Measurements from ENCODE around the gene PILRA. TPM values are rescaled to one million over a fixed set of nuclear protein-coding genes. Genes with fewer than 3 reads are reported as not detected.
"Not testable (repeated sequence)": the region's sequence is repeated elsewhere in the genome, so short reads cannot be mapped to it uniquely, and the experiment has no call there.

The PILRA gene
- polyA plus RNA-seq, 1 experiment, result 0.49 TPM

DNA sequence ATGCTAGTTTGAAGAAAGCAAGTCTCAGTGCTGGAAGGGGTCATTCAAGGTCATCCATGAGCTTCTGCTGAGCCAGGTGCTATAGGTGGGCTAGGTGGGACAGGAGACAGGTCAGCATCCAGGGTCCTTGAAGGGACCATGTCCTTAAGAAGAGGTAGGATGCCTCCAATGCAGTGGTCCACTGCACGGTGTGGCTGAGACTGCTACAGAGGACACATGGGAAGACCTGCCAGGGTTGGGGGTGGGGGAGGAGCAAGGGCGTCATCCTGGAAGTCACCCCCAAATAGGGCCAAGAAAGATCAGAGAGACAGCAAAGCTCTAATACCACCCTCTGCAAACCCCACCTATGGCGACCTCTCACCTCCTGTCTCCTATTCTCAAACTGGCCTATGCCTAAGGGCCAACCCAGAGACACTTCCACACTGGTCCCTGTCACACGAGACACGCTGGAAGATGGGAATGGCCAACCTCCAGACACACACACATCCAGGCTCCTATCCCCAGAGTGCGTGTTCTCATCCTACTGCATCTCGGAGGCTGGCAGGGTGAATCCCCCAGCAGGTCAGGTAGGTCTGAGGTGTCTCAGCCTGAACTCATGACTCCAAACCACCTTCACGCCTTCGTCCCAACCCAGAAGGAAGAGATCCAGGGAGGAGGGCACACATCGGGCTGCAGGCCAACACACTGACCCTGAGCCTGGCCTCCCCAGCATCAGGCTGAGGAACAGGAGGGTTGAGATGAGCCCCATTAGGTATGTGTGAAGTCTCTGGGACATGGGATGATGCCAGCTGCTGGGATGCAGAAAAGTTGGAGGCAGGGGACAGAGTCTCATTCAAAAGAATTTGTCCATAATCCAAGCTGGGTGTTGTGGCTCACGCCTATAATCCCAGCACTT, 68.6 kb downstream of the PILRA start:
- ChIA-PET POLR2A (no interaction called here), CTCF (interaction anchor here (1.4 kb wide), 1 partner anchor 24 kb away, joined by 4 read pairs; no protein-coding TSS in a partner anchor)
- no peaks in the 10 kb centered on the region for H3K27me3 ChIP-seq (ENCODE audit: control insufficient read depth, insufficient read depth, low read length)
- TF ChIP-seq, protein P1, sequence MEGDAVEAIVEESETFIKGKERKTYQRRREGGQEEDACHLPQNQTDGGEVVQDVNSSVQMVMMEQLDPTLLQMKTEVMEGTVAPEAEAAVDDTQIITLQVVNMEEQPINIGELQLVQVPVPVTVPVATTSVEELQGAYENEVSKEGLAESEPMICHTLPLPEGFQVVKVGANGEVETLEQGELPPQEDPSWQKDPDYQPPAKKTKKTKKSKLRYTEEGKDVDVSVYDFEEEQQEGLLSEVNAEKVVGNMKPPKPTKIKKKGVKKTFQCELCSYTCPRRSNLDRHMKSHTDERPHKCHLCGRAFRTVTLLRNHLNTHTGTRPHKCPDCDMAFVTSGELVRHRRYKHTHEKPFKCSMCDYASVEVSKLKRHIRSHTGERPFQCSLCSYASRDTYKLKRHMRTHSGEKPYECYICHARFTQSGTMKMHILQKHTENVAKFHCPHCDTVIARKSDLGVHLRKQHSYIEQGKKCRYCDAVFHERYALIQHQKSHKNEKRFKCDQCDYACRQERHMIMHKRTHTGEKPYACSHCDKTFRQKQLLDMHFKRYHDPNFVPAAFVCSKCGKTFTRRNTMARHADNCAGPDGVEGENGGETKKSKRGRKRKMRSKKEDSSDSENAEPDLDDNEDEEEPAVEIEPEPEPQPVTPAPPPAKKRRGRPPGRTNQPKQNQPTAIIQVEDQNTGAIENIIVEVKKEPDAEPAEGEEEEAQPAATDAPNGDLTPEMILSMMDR (IDR thresholded peaks at IDR 0.05; ENCODE audit: insufficient read depth, low read depth, low read length), result no peak
- no peak for DNase-seq (ENCODE audit: low read depth)
- no peak overlapping the region for H3K4me3 ChIP-seq (ENCODE audit: low read depth, low read length)
- H3K36me3 ChIP-seq (ENCODE audit: control insufficient read depth, insufficient read depth, low read length), result no peaks in the 10 kb centered on the region

DNA sequence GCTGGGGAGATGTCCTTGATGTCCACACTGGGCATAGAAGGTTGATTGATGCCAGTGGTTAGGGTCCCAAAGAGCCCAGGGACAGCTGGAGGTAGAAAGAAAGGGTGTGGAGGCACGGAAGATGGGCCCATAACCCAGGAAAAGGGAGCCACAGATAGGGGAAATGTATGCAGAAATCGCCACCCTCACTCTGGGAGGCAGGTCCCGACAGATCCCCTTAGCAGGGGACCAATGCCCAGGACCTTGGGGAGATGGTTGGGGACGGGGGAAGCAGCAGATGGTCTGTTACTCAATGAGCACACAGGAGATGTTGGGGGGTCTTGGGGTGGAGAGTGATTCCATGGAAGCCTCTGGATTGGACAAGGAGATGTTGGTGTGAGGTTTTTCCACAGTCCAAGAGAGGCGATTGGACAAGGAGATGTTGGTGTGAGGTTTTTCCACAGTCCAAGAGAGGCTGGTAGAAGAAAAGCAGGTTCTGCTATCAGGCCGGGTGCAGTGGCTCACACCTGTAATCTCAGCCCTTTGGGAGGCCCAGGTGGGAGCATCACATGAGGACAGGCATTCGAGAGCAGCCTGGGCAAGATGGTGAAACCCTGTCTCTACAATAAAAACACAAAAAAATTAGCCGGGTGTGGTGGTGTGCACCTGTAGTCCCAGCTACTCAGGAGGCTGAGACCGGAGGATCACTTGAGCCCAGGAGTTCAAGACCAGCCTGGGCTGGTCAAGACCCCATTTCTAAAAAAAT, 70.0 kb downstream of the PILRA start:
- no peaks in the 10 kb centered on the region for H3K36me3 ChIP-seq (ENCODE audit: control insufficient read depth, insufficient read depth, low read length)
- CTCF ChIA-PET, result interaction anchor here (1.4 kb wide), 1 partner anchor 23 kb away, joined by 4 read pairs; no protein-coding TSS in a partner anchor
- H3K27me3 ChIP-seq (ENCODE audit: control insufficient read depth, insufficient read depth, low read length), result no peaks in the 10 kb centered on the region
- POLR2A ChIA-PET, result no interaction called here
- TF ChIP-seq, protein P1 (IDR thresholded peaks at IDR 0.05; ENCODE audit: insufficient read depth, low read depth, low read length), result no peak
- DNase-seq (ENCODE audit: low read depth), result no peak
- H3K4me3 ChIP-seq (ENCODE audit: low read depth, low read length), result no peak overlapping the region

DNA sequence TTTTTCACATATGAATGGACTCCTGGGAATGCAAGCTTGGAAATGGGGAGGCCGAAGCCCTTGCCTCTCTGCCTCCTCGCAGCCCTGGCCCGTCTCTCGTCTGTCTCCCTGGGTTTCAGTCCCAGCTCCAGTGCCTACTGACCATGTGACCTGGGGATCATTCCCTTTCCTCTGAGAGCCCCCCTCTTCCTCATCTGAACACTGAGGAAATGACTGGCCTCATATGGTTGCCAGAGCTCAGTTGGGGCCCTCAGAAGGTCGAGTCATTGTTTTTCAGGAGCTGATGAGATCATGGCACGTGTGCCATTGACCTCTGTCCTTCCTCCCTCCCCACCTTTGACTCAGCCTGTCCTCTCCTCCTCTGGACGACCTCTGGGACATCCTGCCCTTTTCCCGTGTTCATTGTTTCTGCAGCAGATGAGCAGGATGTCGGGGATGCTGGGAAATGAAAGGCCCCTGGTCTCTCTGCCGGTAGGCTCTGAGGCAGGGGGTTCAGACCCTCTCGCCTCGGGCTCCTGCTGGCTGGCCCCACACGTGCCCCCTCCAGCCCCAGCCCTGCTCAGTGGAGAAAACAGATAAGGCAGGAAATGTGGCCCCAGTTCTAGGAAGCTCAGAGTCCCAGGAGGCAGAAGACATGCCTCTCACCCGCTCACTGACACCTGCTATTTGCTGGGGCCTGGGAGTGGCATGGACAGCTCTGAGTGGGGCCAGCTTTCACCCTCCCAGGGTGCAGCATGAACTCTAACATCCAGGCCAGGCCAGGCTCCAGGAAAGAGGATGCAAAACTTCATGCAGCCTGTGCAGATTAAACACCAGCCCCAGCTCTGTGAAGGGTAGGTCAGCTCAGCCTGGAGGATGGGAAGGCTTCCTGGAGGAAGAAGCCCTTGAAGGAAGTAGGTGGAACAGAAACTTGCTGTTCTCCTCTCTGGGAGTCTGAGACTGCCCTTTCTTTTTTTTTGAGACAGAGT, 71.3 kb downstream of the PILRA start:
- TF ChIP-seq, protein P1 (IDR thresholded peaks at IDR 0.05; ENCODE audit: insufficient read depth, low read depth, low read length), result no peak
- Histone ChIP-seq H3K36me3 (ENCODE audit: control insufficient read depth, insufficient read depth, low read length) (no peaks in the 10 kb centered on the region), H3K4me3 (ENCODE audit: low read depth, low read length) (no peak overlapping the region), H3K27me3 (ENCODE audit: control insufficient read depth, insufficient read depth, low read length) (no peaks in the 10 kb centered on the region)
- POLR2A ChIA-PET, result interaction anchor here (0.8 kb wide), 1 partner anchor 16 kb away, joined by 4 read pairs; the partner anchor contains the start of gene ZCWPW1
- CTCF ChIA-PET, result interaction anchor here (0.6 to 0.8 kb wide), 3 partner anchors 16 to 261 kb away, joined by 3 to 5 read pairs (median 3); partner anchors contain the start of genes POP7 and ZCWPW1
- DNase-seq (ENCODE audit: low read depth), result no peak

- DNase-seq (ENCODE audit: low read depth), result no peak
- H3K4me3 ChIP-seq (ENCODE audit: low read depth, low read length), result no peak overlapping the region
- ChIA-PET POLR2A (no interaction called here), CTCF (interaction anchor here (1.1 to 1.4 kb wide), 3 partner anchors 18 to 187 kb away, joined by 3 to 6 read pairs (median 3); partner anchors contain the start of gene ZCWPW1)
- H3K36me3 ChIP-seq (ENCODE audit: control insufficient read depth, insufficient read depth, low read length), result no peaks in the 10 kb centered on the region
- H3K27me3 ChIP-seq (ENCODE audit: control insufficient read depth, insufficient read depth, low read length), result no peaks in the 10 kb centered on the region
- TF ChIP-seq, protein P1 (IDR thresholded peaks at IDR 0.05; ENCODE audit: insufficient read depth, low read depth, low read length), result no peak
These were observed 72.8 kb downstream of the PILRA start for GRCh38 chr7:100446040-100446439.

DNA sequence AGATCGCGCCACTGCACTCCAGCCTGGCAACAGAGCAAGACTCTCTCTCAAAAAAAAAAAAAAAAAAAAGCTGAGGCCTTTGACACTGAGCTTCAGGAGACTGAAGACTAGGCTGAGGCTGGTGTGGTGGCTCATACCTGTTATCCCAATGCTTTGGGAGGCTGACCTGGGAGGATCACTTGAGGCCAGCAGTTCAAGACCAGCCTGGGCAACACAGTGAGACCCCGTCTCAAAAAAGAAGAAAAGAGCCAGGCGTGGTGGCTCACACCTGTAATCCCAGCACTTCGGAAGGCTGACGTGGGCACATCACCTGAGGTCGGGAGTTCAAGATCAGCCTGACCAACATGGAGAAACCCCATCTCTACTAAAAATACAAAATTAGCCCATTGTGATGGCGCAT, 74.1 kb downstream of the PILRA start:
- not testable (repeated sequence) for H3K27me3 ChIP-seq (ENCODE audit: control insufficient read depth, insufficient read depth, low read length); H3K36me3 ChIP-seq (ENCODE audit: control insufficient read depth, insufficient read depth, low read length); H3K4me3 ChIP-seq (ENCODE audit: low read depth, low read length); DNase-seq (ENCODE audit: low read depth)
- ChIA-PET CTCF (interaction anchor here (1.4 kb wide), 1 partner anchor 116 kb away, joined by 6 read pairs; no protein-coding TSS in a partner anchor), POLR2A (interaction anchor here (0.6 kb wide), 3 partner anchors 8 to 299 kb away, joined by 6 to 12 read pairs (median 10); no protein-coding TSS in a partner anchor)
